Heart left ventricle (tissue), 13 donors: ENCODE data around the gene NCMAP.

Experiments
- POLR2A ChIP-seq, 2 donors: fragments of 450-650 bp; IDR thresholded peaks; one replicate each; pipeline ENCODE4 v1.6.1; 2017; ENCODE audit warnings: antibody characterized with exemption in 2 of 2, mild to moderate bottlenecking in 2 of 2, moderate library complexity in 2 of 2
- TF ChIP-seq, protein P1 (sequence below), 12 donors: fragments of 200-600 bp; sonication (generic) in 4 of 12; IDR thresholded peaks; one replicate each; pipeline versions ENCODE4 v1.5.0 to v1.8.0; 2018 to 2022; ENCODE audit warnings: antibody characterized with exemption in 12 of 12, mild to moderate bottlenecking in 5 of 12
- donor health status: ischemic (EF 13 %, LVEDD 7.1; RV severe dilation, severe dysfunction).
- donor health status: DM: no; HTN: yes; CAD: no.
- donor health status: DM: no; HTN: no; CAD: no.
- donor health status: ischemic (EF 25% LVEDD 6.9; RV normal size, moderate dysfunction).
- donor health status: ischemic (EF 25% LVEDD 5.7; RV mildly dilated, moderate dysfunction).
- donor health status: ischemic (EF 35%, LVEDD 5.7; RV mildly dilated, moderate dysfunction).
- donor health status: nonischemic (EF 11% LVEDD 7.7; RV severe dilation, severe dysfunction).
- donor health status: DM: yes; HTN: yes; CAD: no.
- donor health status: PGD.
- donor health status: ischemic (EF 29% LVEDD 5.4; RV normal size, mild dysfunction).
- donor health status: nonischemic (EF 23%, LVEDD 6.1; RV moderate dilation, normal function).

DNA sequence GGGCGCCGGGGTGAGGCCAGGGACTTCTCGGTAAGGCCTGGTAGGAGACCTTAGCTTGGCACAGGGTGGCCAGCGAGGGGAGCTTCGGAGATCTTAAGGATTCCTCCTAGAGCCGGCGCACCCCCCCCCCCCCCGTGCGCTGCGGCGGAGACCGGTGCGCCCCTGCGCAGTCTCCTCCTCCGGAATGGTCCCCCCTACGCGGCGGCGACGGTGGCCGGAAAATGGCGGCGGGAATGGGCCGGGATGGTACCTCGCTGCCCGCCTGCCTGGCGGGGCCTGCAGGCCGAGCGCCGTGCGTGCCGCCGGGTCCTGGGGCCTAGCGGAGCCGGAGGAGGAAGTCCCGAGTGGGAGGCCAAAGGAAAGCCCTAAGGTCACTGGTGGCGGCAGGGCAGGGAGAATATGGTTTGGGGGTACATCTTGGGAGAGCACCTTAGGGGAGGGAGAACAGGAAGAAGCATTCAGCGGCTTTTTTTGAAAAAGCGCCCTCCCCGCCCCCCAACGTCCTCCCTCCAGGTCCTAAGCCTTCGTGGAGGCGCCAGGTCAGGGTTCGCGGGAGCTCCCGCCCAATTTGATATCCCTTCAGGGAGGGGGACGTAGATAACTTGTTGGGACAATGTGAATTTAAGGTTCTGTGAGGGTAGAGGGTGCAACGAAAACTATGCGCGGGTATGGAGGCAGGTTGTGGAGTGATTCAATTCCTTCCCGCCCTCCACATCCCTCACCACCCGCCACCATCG, 87.6 kb downstream of the NCMAP start:
- TF ChIP-seq POLR2A (IDR thresholded peaks at IDR 0.05): no peak
- TF ChIP-seq, protein P1, sequence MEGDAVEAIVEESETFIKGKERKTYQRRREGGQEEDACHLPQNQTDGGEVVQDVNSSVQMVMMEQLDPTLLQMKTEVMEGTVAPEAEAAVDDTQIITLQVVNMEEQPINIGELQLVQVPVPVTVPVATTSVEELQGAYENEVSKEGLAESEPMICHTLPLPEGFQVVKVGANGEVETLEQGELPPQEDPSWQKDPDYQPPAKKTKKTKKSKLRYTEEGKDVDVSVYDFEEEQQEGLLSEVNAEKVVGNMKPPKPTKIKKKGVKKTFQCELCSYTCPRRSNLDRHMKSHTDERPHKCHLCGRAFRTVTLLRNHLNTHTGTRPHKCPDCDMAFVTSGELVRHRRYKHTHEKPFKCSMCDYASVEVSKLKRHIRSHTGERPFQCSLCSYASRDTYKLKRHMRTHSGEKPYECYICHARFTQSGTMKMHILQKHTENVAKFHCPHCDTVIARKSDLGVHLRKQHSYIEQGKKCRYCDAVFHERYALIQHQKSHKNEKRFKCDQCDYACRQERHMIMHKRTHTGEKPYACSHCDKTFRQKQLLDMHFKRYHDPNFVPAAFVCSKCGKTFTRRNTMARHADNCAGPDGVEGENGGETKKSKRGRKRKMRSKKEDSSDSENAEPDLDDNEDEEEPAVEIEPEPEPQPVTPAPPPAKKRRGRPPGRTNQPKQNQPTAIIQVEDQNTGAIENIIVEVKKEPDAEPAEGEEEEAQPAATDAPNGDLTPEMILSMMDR (IDR thresholded peaks at IDR 0.05): no peak
